HFF-Myc (cell line): ENCODE results near the gene TXNRD1.
A peak's percentile ranks its signal among the peaks of the same experiment; 100 is the strongest.
"Not testable (repeated sequence)": the region's sequence is repeated elsewhere in the genome, so short reads cannot be mapped to it uniquely, and the experiment has no call there.

ENCODE experiments used
- DNase-seq: peaks from one replicate; pipeline ENCODE4 v3.0.0-alpha.2; 2011; ENCODE audit warnings: low read depth; ENCODE audit errors: extremely low read depth
- H3K4me3 ChIP-seq: replicated peaks from 2 replicates; pipeline ENCODE4 v1.5.1; 2011; ENCODE audit warnings: low read depth, mild to moderate bottlenecking, control low read depth, low read length
- TF ChIP-seq, protein P1 (sequence below): IDR thresholded peaks from 2 replicates; pipeline ENCODE4 v1.5.1; 2012; ENCODE audit warnings: mild to moderate bottlenecking, low read depth, low read length, control low read depth; ENCODE audit errors: missing control alignments

The TXNRD1 gene

DNA sequence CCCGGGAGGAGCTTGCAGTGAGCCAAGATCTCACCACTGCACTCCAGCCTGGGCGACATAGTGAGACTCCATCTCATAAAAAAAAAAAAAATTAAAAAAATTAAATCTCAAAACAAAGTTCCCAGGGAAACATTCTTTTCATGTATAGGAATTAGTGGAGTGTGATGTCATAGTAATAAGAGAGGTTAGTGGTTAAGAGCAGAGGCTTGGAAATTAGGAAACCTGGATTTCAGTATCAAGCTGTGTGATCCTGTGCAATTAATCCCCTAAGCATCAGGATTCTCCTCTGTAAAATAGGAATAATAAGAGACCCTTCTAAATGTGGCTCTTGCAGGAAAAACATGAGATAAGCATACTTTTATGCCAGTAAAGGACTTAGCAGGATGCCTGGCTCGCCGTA, 3.1 kb upstream of the TXNRD1 start:
- H3K4me3 ChIP-seq = no peak overlapping the region
- no peak for DNase-seq
- TF ChIP-seq, protein P1, sequence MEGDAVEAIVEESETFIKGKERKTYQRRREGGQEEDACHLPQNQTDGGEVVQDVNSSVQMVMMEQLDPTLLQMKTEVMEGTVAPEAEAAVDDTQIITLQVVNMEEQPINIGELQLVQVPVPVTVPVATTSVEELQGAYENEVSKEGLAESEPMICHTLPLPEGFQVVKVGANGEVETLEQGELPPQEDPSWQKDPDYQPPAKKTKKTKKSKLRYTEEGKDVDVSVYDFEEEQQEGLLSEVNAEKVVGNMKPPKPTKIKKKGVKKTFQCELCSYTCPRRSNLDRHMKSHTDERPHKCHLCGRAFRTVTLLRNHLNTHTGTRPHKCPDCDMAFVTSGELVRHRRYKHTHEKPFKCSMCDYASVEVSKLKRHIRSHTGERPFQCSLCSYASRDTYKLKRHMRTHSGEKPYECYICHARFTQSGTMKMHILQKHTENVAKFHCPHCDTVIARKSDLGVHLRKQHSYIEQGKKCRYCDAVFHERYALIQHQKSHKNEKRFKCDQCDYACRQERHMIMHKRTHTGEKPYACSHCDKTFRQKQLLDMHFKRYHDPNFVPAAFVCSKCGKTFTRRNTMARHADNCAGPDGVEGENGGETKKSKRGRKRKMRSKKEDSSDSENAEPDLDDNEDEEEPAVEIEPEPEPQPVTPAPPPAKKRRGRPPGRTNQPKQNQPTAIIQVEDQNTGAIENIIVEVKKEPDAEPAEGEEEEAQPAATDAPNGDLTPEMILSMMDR = no peak

DNA sequence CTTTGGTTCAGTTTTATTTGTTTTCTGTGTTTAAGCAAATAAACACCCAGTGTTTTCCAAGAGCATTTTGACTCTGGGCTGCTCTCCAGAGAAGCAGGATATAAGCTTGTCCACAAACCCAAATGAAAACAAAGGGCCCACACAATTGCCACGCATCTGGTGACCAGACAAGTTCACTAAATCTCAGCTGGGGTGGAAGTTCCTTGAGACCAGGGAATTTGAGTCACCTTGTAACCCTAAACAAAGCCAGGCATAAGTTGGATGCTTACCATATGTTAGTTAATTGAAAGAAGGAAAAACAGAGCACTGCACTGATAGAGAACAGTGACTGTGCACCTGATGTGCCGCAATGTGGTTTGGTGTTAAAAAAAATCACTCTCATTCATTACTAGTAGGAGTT, 1.6 kb upstream of the TXNRD1 start:
- H3K4me3 ChIP-seq = no peak overlapping the region
- TF ChIP-seq, protein P1 = no peak
- DNase-seq = peak; percentile 100

DNA sequence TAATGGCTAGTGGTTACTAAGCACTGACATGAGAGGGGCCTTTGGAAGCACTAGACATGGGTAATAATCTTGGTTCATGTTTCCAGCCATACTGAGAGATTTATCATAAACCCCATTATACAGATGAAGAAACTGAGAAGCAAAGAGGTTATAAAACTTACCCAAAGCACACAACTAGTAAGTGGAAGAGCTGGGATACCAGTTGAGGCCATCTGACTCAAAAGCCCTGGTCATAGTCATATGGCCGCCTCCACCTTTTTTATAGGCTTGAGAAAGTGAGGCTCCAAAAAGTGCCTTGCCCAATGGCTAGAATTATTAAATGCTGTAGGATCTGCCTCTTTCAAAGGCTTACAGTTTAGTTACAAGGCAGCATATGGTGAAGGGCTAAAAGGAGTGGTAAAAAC, 944 bp downstream of the TXNRD1 start:
- TF ChIP-seq, protein P1 = no peak
- H3K4me3 ChIP-seq = no peak overlapping the region
- no peak for DNase-seq

DNA sequence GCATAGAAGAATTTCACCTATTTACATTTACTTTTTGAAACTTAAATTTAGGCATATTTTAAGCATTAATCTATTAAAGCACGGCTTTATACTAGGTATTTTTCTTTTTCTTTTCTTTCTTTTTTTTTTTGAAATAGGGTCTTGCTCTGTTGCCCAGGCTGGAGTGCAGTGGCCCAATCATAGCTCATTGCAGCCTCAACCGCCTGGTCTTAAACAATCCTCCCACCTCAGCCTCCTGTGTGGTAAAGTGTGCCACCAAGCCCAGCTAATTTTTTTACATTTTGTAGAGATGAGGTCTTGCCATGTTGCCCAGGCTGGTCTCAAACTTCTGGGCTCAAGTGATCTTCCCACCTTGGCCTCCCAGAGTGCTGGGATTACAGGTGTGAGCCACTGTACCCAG, 2.9 kb downstream of the TXNRD1 start:
- not testable (repeated sequence) for H3K4me3 ChIP-seq, DNase-seq

DNA sequence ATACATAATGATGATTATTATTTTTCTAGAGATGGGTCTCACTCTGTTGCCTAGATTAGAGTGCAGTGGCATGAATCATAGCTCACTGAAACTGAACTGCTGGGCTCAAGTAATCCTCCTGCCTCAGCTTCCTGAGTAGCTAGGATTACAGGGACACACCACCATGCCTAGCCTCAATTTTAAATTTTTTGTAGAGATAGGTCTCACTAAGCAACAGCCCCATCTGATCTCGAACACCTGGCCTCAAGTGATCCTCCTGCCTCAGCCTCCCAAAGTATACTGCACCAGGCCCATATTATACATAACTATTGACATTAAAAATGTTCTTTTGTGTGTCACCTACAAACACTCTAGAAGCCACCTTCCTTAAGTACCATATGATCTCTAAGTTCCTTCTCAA, 3.4 kb downstream of the TXNRD1 start:
- TF ChIP-seq, protein P1 = no peak
- no peak for DNase-seq
- no peak overlapping the region for H3K4me3 ChIP-seq

DNA sequence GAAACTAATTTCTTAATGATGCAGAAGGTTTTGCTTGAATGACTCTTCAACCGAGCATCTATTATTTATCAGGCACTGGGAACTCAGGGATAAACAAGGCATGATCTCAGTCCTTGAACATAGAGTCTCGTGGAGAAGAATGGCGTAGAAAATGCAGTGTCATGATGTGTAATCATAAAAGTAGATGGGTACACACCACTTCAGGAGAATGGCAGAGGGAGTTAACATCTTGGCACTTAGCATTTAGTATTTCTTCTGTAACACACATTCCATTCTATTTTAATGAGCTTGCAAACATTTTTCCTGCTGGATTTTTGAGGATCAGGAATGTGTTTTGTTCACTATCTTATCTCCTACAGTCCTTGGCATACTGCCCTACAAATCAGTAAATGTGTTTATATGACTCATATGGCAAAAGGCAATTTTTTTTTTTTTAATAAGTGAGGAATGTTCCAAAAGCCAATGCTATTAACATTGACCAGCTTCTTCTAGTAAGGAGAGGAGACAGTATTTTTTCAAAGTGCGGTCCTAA, 3.8 kb downstream of the TXNRD1 start:
- peak; percentile 81 for DNase-seq
- H3K4me3 ChIP-seq = no peak overlapping the region
- TF ChIP-seq, protein P1 = no peak

DNA sequence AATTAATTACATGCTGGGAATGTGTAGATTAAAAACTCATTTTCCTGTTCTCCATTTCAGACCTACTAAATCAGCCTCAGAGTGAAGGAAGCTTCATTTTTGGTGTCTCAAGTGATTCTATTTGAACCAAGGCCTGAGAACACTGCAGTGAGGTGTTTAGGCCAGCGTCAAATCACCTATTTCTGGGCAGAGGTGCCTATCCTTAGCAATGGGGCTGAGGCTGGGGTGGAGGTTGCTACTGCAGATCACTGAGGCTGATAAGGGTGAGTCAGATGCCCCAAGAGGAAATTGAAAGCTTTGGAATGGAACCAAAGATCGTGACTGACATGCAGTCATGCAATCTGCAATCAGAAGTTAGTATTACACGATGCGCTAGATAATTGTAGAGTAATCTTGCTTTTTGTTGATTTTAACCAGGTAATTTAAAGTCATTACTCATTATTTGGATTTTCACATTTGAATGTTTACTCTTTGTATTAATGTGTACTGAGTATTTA, 4.4 kb downstream of the TXNRD1 start:
- H3K4me3 ChIP-seq = no peak overlapping the region
- no peak for DNase-seq
- TF ChIP-seq, protein P1 = no peak
